Fibroblast of villous mesenchyme (primary cell): Measurements from ENCODE around the gene POLR3C. TPM values are rescaled to one million over a fixed set of nuclear protein-coding genes. Genes with fewer than 3 reads are reported as not detected.

Experiments used
- DNase-seq: peaks from one replicate; pipeline ENCODE4 v3.0.0-alpha.2; 2010; ENCODE audit warnings: low read depth
- H3K4me3 ChIP-seq: 2 replicates; pipeline ENCODE4 v1.5.1; 2011; ENCODE audit warnings: low read depth, mild to moderate bottlenecking, low read length
- CTCF ChIP-seq: IDR thresholded peaks from 2 replicates; pipeline ENCODE4 v1.5.1; 2012; ENCODE audit warnings: low read depth, mild to moderate bottlenecking, low read length; ENCODE audit not compliant: insufficient read depth
- total RNA-seq: library from RNA; depleted of rRNA; stranded (reverse); fragments of >200 nt; gene quantifications from 2 replicates; pipeline ENCODE4 v1.2.3, GENCODE V29; 2012

Gene POLR3C
- total RNA-seq, 1 donor, result 41.5 TPM

- no peak overlapping the region for H3K4me3 ChIP-seq
- TF ChIP-seq CTCF, result no peak
- DNase-seq, result no peak
These were observed 50.6 kb downstream of the POLR3C start for GRCh38 chr1:145874646-145875045.

GRCh38 chr1:145877923-145878486 lies 54.0 kb downstream of the POLR3C start:
- no peak for TF ChIP-seq CTCF
- no peak overlapping the region for H3K4me3 ChIP-seq
- DNase-seq, result no peak

DNA sequence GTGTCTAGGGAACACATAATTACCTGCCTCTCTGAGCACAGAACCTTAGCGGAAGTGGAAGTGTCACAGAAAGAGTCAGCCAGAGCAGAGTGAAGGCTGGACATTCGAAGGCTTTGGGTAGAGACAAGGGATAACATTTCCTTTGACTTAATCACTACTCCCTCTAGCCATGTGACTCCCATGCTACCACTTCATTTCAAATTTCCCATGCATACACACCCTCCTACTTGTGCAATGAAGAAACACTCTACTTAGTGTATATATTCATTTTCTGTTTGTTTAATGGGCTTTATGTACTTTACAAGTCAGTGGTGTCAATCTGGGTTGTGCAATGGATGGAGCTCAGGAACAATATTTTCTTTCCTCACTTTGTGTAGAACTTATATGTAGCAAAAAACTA lies 54.7 kb downstream of the POLR3C start:
- peak; percentile 18 for DNase-seq
- H3K4me3 ChIP-seq, result no peak overlapping the region
- no peak for TF ChIP-seq CTCF

DNA sequence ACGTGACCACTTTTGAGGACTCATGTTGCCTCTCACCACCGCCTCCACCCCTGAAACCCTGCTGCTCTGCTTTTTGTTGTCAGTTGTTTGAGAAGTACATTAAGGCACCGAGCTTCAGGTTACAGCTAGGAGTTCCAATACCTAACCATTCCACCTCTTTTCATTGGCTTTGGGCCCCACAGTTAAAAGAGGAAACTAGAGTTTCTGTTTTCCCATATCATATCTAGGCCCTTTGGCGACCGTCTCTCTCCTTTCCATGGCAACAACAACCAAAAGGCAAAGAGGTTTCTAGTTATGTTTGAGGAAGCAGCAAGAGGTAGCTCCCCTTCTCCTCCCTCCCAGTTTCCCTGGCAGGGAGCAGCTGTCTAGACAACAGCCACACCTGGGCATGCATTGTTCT lies 55.8 kb downstream of the POLR3C start:
- H3K4me3 ChIP-seq, result no peak overlapping the region
- TF ChIP-seq CTCF, result no peak
- no peak for DNase-seq

GRCh38 chr1:145884675-145885074 lies 60.7 kb downstream of the POLR3C start:
- no peak overlapping the region for H3K4me3 ChIP-seq
- TF ChIP-seq CTCF, result no peak
- DNase-seq, result no peak

- DNase-seq, result peak; percentile 44
- peak within 1 kb of the TSS; percentile 82 for H3K4me3 ChIP-seq
- TF ChIP-seq CTCF, result no peak
These were observed 61.8 kb downstream of the POLR3C start, which contains the start of gene ANKRD35 for GRCh38 chr1:145885738-145886287. TSS of gene ANKRD35 (minus strand) at chr1:145885866. CDS start at chr1:145885758, 108 bp downstream.

- H3K4me3 ChIP-seq, result peak overlapping the region; percentile 82
- no peak for TF ChIP-seq CTCF
- no peak for DNase-seq
These were observed 62.4 kb downstream of the POLR3C start for GRCh38 chr1:145886390-145886789.
